Kidney (tissue), 14 donors: Measurements from ENCODE around the gene ARID1B. TPM values are rescaled to one million over a fixed set of nuclear protein-coding genes. Genes with fewer than 3 reads are reported as not detected.

Experiments used
- DNase-seq, 5 donors: peaks; one replicate each; pipeline ENCODE4 v3.0.0-alpha.2; 2013 to 2020
- FAIRE-seq: peaks from 2 replicates; lab custom pipeline; 2012; peaks lifted over from hg19 to GRCh38; lab: Jason Lieb, UNC
- H3K27ac ChIP-seq, 2 donors: one replicate each; pipeline ENCODE4 v1.7.0; 2013; ENCODE audit warnings: low read depth in 2 of 2, low read length in 2 of 2, inconsistent platforms in 1 of 2
- H3K27me3 ChIP-seq: one replicate; pipeline ENCODE4 v1.7.1; 2013; ENCODE audit warnings: low read length, inconsistent platforms; ENCODE audit not compliant: control insufficient read depth, insufficient read depth
- H3K36me3 ChIP-seq, 3 donors: one replicate each; pipeline versions ENCODE4 v1.7.0 to v1.7.1; 2013; ENCODE audit warnings: low read length in 3 of 3, control low read depth in 1 of 3, inconsistent platforms in 1 of 3; ENCODE audit not compliant: insufficient read depth in 3 of 3, control insufficient read depth in 2 of 3
- H3K4me1 ChIP-seq, 3 donors: one replicate each; pipeline versions ENCODE4 v1.7.0 to v1.7.1; 2013; ENCODE audit warnings: low read length in 3 of 3, inconsistent platforms in 1 of 3, low read depth in 1 of 3; ENCODE audit not compliant: control insufficient read depth in 2 of 3, insufficient read depth in 2 of 3
- H3K4me3 ChIP-seq, 3 donors: one replicate each; pipeline versions ENCODE4 v1.7.0 to v1.8.1; 2013; ENCODE audit warnings: low read length in 3 of 3, control low read depth in 1 of 3, inconsistent platforms in 1 of 3
- H3K9ac ChIP-seq, 3 donors: one replicate each; pipeline versions ENCODE4 v1.7.0 to v1.7.1; 2013; ENCODE audit warnings: low read length in 3 of 3, control low read depth in 1 of 3, inconsistent platforms in 1 of 3
- H3K9me3 ChIP-seq, 3 donors: one replicate each; pipeline versions ENCODE4 v1.7.0 to v1.7.1; 2013; ENCODE audit warnings: low read length in 3 of 3, control low read depth in 1 of 3, inconsistent platforms in 1 of 3; ENCODE audit not compliant: control insufficient read depth in 2 of 3, insufficient read depth in 1 of 3
- intact Hi-C: fragments of 100-400 bp; cut with DNase I; formaldehyde crosslinking; loops from one replicate; pipeline ENCODE4 v1.11.1; 2022
- polyA plus RNA-seq: library from polyadenylated mRNA; stranded (reverse); fragments of 350-450 nt; fragmentation: Illumina TruSeq; extraction: RNeasy Lipid Tissue Mini Kit (QIAGEN cat#74804); gene quantifications from one replicate; pipeline ENCODE4 v1.2.3, GENCODE V29; 2014; ENCODE audit warnings: low read depth, low replicate concordance; ENCODE audit not compliant: insufficient read depth
- total RNA-seq: library from RNA; stranded (reverse); fragmentation: NEBNext Ultra II Directional; extraction: Animal tissue kit (Norgen Biotek cat#: 25700); gene quantifications from one replicate; pipeline ENCODE4 v1.2.1, GENCODE V29; 2021
- TF ChIP-seq, protein P1 (sequence below): IDR thresholded peaks from 3 replicates; pipeline ENCODE4 v1.5.1; 2012; ENCODE audit warnings: mild to moderate bottlenecking, moderate library complexity, borderline replicate concordance; ENCODE audit not compliant: insufficient read depth; ENCODE audit errors: extremely low read depth
- donor health status: control.
- donor health status: control.
- donor health status: control.
- donor health status: control.
- donor health status: control.
- donor health status: DM: yes; HTN: yes; CAD: no.
- donor health status: Normal renal cell carcinoma (clear cell type).

The ARID1B gene
- total and polyA plus RNA-seq, 2 donors from 2014 or later, result 16.4 to 110 TPM

DNA sequence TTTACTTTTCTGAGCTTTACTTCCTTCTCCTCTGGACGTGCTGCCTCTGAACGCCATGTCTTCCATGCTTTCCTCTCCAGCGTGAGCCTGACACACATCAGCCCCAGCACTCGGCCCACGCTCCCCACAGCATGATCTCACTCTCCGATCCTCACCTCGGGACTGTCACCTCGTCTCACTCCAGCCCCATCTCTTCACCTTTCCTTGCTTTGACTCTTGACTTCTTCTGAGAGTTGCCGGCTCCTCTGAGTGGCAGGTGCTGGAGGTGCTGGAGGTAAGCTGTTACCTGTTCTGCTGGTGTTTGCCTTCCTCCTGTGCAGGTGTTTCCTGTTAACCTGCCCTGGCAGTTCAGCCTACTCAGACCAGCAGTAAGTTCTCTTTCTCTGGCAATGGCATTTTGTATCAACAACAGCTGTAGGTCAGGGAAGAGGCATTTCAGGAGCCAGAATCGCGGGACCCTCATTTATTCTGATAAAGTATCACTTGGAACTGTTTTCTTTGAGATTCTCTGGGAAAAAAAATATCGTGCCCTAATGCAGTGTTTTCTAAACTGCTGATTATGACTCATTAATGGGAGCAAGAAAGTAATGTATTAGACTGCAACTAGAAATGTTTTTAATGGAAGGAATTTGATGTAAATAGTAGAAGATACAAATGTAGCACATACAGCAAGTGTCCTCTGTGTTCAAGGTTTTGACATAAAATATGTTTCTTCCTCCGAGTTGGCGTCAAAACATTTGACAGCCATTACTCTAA lies 106.5 kb downstream of the ARID1B start:
- H3K9me3 ChIP-seq, result no peaks in the 10 kb centered on the region
- no peaks in the 10 kb centered on the region for H3K27me3 ChIP-seq
- H3K4me3 ChIP-seq, result no peak overlapping the region
- FAIRE-seq (no peak), DNase-seq (peak in 1 of 5 donors; percentile 12)
- peak overlapping the region; percentile 51 to 67 for H3K27ac ChIP-seq
- no peaks in the 10 kb centered on the region for H3K36me3 ChIP-seq
- peaks cover 2 to 13% (median 12%) of the 10 kb centered on the region in 3 donors for H3K4me1 ChIP-seq
- TF ChIP-seq, protein P1, sequence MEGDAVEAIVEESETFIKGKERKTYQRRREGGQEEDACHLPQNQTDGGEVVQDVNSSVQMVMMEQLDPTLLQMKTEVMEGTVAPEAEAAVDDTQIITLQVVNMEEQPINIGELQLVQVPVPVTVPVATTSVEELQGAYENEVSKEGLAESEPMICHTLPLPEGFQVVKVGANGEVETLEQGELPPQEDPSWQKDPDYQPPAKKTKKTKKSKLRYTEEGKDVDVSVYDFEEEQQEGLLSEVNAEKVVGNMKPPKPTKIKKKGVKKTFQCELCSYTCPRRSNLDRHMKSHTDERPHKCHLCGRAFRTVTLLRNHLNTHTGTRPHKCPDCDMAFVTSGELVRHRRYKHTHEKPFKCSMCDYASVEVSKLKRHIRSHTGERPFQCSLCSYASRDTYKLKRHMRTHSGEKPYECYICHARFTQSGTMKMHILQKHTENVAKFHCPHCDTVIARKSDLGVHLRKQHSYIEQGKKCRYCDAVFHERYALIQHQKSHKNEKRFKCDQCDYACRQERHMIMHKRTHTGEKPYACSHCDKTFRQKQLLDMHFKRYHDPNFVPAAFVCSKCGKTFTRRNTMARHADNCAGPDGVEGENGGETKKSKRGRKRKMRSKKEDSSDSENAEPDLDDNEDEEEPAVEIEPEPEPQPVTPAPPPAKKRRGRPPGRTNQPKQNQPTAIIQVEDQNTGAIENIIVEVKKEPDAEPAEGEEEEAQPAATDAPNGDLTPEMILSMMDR, result no peak
- intact Hi-C loops, result no loop called here
- no peak overlapping the region for H3K9ac ChIP-seq

DNA sequence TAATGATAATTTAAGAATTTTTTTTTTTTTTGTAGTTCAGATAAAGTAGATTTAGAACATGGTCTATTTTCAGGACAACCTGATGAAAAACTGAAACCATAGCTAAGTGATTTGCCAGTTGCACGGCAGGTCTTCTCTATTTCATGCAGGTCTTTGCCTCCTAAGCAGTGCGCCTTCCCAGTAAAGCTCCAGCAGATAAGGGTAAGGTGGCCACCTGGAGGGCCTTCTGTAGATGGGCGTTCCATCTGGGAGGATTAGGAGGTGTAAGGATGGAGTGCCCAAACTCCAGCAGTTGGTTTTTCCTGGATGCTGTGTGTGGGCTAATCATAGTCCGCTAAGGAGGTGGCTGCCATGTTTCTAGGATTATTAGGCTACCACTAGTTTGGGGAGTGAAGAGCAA lies 107.1 kb downstream of the ARID1B start:
- H3K27me3 ChIP-seq, result no peaks in the 10 kb centered on the region
- TF ChIP-seq, protein P1, result no peak
- H3K4me1 ChIP-seq, result peaks cover 0 to 10% (median 9%) of the 10 kb centered on the region in 3 donors
- intact Hi-C loops, result no loop called here
- no peaks in the 10 kb centered on the region for H3K36me3 ChIP-seq
- no peaks in the 10 kb centered on the region for H3K9me3 ChIP-seq
- DNase-seq (no peak), FAIRE-seq (no peak)
- H3K4me3 ChIP-seq, result no peak overlapping the region
- no peak overlapping the region for H3K9ac ChIP-seq
- H3K27ac ChIP-seq, result peak overlapping the region in 1 of 2 donors; percentile 18

DNA sequence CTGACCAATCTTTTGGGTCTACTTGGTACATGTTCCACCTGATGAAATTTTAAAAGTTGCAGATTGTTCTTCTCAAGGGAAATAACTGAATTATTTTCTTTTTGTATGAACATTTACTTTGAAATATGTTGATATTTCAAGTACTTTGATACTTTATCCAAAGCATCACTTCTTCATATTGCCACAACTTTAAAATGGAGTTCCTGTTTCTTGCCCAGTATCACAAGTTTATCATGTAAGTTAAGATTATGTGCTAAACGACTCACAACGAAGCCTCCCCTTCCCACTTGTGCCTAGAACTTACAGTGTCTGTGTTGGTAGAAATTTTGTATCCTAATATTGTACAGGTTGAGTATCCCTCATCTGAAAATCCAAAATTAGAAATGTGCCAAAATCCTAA lies 108.4 kb downstream of the ARID1B start:
- H3K27ac ChIP-seq, result no peak overlapping the region
- DNase-seq (no peak), FAIRE-seq (no peak)
- no peaks in the 10 kb centered on the region for H3K36me3 ChIP-seq
- intact Hi-C loops, result no loop called here
- no peaks in the 10 kb centered on the region for H3K9me3 ChIP-seq
- H3K9ac ChIP-seq, result no peak overlapping the region
- H3K27me3 ChIP-seq, result no peaks in the 10 kb centered on the region
- peaks cover 0 to 11% (median 6%) of the 10 kb centered on the region in 3 donors for H3K4me1 ChIP-seq
- TF ChIP-seq, protein P1, result no peak
- no peak overlapping the region for H3K4me3 ChIP-seq
